ENCODE data around the gene FPR3. TPM values are rescaled to one million over a fixed set of nuclear protein-coding genes. Genes with fewer than 3 reads are reported as not detected.

FPR3 gene
- total RNA-seq, 1 experiment from 2014 or later: not detected

- Histone ChIP-seq H3K23ac (ENCODE audit: insufficient read length, low read depth, low read length) (no peak overlapping the region), H4K20me1 (ENCODE audit: control insufficient read depth, insufficient read depth, insufficient read length) (no peaks in the 10 kb centered on the region), H3T11ph (ENCODE audit: low read length) (no peak overlapping the region), H2AK5ac (ENCODE audit: insufficient read length, low read length) (no peak overlapping the region), H3K27ac (ENCODE audit: insufficient read length, low read depth, low read length) (no peak overlapping the region), H3K14ac (ENCODE audit: insufficient read depth, low read length) (no peak overlapping the region), H2BK20ac (ENCODE audit: low read depth, low read length, poor library complexity, severe bottlenecking) (no peak overlapping the region), H3K9me3 (ENCODE audit: control insufficient read depth, low read depth, low read length) (no peaks in the 10 kb centered on the region), H3K56ac (ENCODE audit: insufficient read length, low read depth, low read length) (no peak overlapping the region), H3K79me1 (ENCODE audit: insufficient read depth, low read depth, low read length, poor library complexity, severe bottlenecking) (no peaks in the 10 kb centered on the region), H3K23me2 (ENCODE audit: insufficient read length, low read depth, low read length, poor library complexity, severe bottlenecking) (no peaks in the 10 kb centered on the region), H2BK12ac (ENCODE audit: insufficient read length, low read depth, low read length) (no peak overlapping the region), H4K5ac (ENCODE audit: insufficient read length, low read depth, low read length) (no peak overlapping the region), H3K27me3 (ENCODE audit: insufficient read depth, low read length) (no peaks in the 10 kb centered on the region), H2AFZ (ENCODE audit: low read length) (no peak overlapping the region), H2BK15ac (ENCODE audit: low read depth, low read length) (no peak overlapping the region), H3K4me2 (ENCODE audit: insufficient read depth, insufficient read length, low read length) (no peak overlapping the region), H3K18ac (ENCODE audit: insufficient read length, low read depth, low read length) (no peak overlapping the region), H4K91ac (ENCODE audit: insufficient read length, low read depth, low read length) (no peak overlapping the region), H2BK5ac (ENCODE audit: insufficient read length, low read length) (no peak overlapping the region), H3K4me1 (ENCODE audit: insufficient read depth, low read length) (peaks cover 4% of the 10 kb centered on the region; the same call in 1 of the 2 replicates), H3K79me2 (ENCODE audit: insufficient read depth, low read length) (no peaks in the 10 kb centered on the region), H3K9ac (ENCODE audit: extremely low read depth, insufficient read length, low read length) (no peak overlapping the region), H4K8ac (replicated peaks; ENCODE audit: insufficient read length, low read depth, low read length) (no peak overlapping the region), H3K4ac (ENCODE audit: low read depth, low read length) (no peak overlapping the region), H2BK120ac (ENCODE audit: low read depth, low read length, poor library complexity, severe bottlenecking) (no peak overlapping the region)
- Mint-ChIP-seq H3K4me1 (peaks cover 0 to 6% of the 10 kb centered on the region in 2 experiments; a peak in 2 of 4 replicates), H3K36me3 (ENCODE audit: insufficient read depth in 1 of 3, low read depth in 3 of 3) (no peaks in the 10 kb centered on the region; a peak in 1 of 7 replicates), H3K4me3 (no peak overlapping the region), H3K27me3 (ENCODE audit: low read depth) (peaks cover 14% of the 10 kb centered on the region), H3K27ac (no peak overlapping the region), H3K9me3 (peaks cover 18 to 84% of the 10 kb centered on the region in 2 experiments)
- TF ChIP-seq CTCF (conservative IDR thresholded peaks at IDR 0.05): no peak
- no peak for DNase-seq
- WGBS (ENCODE audit: extremely low coverage, insufficient read length, low lambda C conversion rate): no CpG with 5 or more reads among the region's 5 CpGs
Measured at GRCh38 chr19:51765086-51765485, 29.9 kb upstream of the FPR3 start.

All from H9 (cell line).